Uterus (tissue), 2 donors: ENCODE data around the gene RELL2.

Experiments used
- CTCF ChIP-seq, 4 experiments: fragments of 200-600 bp in 2 of 4; fragments of 450-650 bp in 2 of 4; sonication (generic) in 2 of 4; IDR thresholded peaks; one replicate each; pipeline ENCODE4 v1.5.1; 2016 to 2019; ENCODE audit warnings: antibody characterized with exemption in 4 of 4, mild to moderate bottlenecking in 2 of 4, moderate library complexity in 1 of 4
- POLR2A ChIP-seq, 2 donors: fragments of 450-650 bp; IDR thresholded peaks; one replicate each; pipeline ENCODE4 v1.6.1; 2016; ENCODE audit warnings: antibody characterized with exemption in 2 of 2, mild to moderate bottlenecking in 1 of 2, moderate library complexity in 1 of 2

GRCh38 chr5:141686648-141687416, 50.0 kb downstream of the RELL2 start:
- TF ChIP-seq CTCF (IDR thresholded peaks at IDR 0.05) = no peak
- TF ChIP-seq POLR2A (IDR thresholded peaks at IDR 0.05) = no peak
